OCI-LY7 (cell line): ENCODE measurements around the gene TIFAB. TPM values are rescaled to one million over a fixed set of nuclear protein-coding genes. Genes with fewer than 3 reads are reported as not detected.

Source experiments
- BruUV-seq: library from RNA; stranded (reverse); fragments of 400-500 nt; replicated peaks from 2 replicates; lab custom pipeline; 2021; lab: Mats Ljungman, UMichigan
- CTCF ChIA-PET: fragments of 300-600 bp; sonication (Branson Sonifier 250); formaldehyde crosslinking; loops from one replicate; lab custom pipeline; 2022; ENCODE audit warnings: antibody characterized with exemption; ENCODE audit not compliant: unreplicated experiment; lab: Charles Lee
- POLR2A ChIA-PET: fragments of 300-600 bp; sonication (Branson Sonifier 250); formaldehyde crosslinking; loops from one replicate; lab custom pipeline; 2022; ENCODE audit warnings: antibody characterized with exemption; lab: Charles Lee
- DNase-seq: peaks from one replicate; pipeline ENCODE4 v3.0.0-alpha.2; 2015; ENCODE audit warnings: low spot score
- H2AFZ ChIP-seq: fragments of 200-600 bp; sonication (generic), shearing (Covaris generic); 2 replicates; pipeline ENCODE4 v1.6.1; 2014; ENCODE audit warnings: mild to moderate bottlenecking, antibody characterized with exemption, low read length, moderate library complexity
- H3K27ac ChIP-seq: fragments of 200-600 bp; sonication (generic); 2 replicates; pipeline ENCODE4 v1.5.1; 2014; ENCODE audit warnings: mixed run types, low read depth, mild to moderate bottlenecking, moderate library complexity, low read length, inconsistent platforms; ENCODE audit not compliant: poor library complexity, severe bottlenecking
- H3K36me3 ChIP-seq: fragments of 200-600 bp; sonication (generic); 2 replicates; pipeline ENCODE4 v1.6.1; 2014; ENCODE audit warnings: mild to moderate bottlenecking, antibody characterized with exemption, low read length, moderate library complexity, mixed read lengths; ENCODE audit not compliant: insufficient read depth
- H3K4me1 ChIP-seq: fragments of 200-600 bp; sonication (generic); 2 replicates; pipeline ENCODE4 v1.5.1; 2014; ENCODE audit warnings: mild to moderate bottlenecking, low read length; ENCODE audit not compliant: insufficient read depth, poor library complexity, severe bottlenecking
- H3K4me2 ChIP-seq: fragments of 200-600 bp; sonication (generic); 2 replicates; pipeline ENCODE4 v1.6.1; 2014; ENCODE audit warnings: mild to moderate bottlenecking, low read length
- H3K4me3 ChIP-seq: fragments of 200-600 bp; sonication (generic); 2 replicates; pipeline ENCODE4 v1.5.1; 2014; ENCODE audit warnings: mild to moderate bottlenecking, low read depth, low read length; ENCODE audit not compliant: poor library complexity, severe bottlenecking
- H3K79me2 ChIP-seq: fragments of 200-600 bp; sonication (generic); 2 replicates; pipeline ENCODE4 v1.6.1; 2016; ENCODE audit warnings: low read depth, mild to moderate bottlenecking, low read length, moderate library complexity, mixed read lengths; ENCODE audit not compliant: insufficient read depth
- H3K9me2 ChIP-seq: fragments of 200-600 bp; sonication (generic); 2 replicates; pipeline ENCODE4 v1.6.1; 2016; ENCODE audit warnings: mild to moderate bottlenecking, low read length, mixed read lengths; ENCODE audit not compliant: insufficient read depth
- H3K9me3 ChIP-seq: fragments of 200-600 bp; sonication (generic); 2 replicates; pipeline ENCODE4 v1.6.1; 2014; ENCODE audit warnings: mild to moderate bottlenecking, mixed run types, low read length, mixed read lengths
- H4K20me1 ChIP-seq: fragments of 200-600 bp; sonication (generic); 2 replicates; pipeline ENCODE4 v1.6.1; 2014; ENCODE audit warnings: mild to moderate bottlenecking, antibody characterized with exemption, low read length, moderate library complexity, mixed read lengths; ENCODE audit not compliant: insufficient read depth
- EZH2phosphoT487 ChIP-seq: fragments of 200-600 bp; sonication (generic); IDR thresholded peaks from 2 replicates; pipeline ENCODE4 v1.6.1; 2018; ENCODE audit warnings: low read depth, borderline replicate concordance, mild to moderate bottlenecking, mixed run types, antibody characterized with exemption, low read length, moderate library complexity, mixed read lengths
- intact Hi-C: fragments of 100-400 bp; cut with micrococcal nuclease; formaldehyde crosslinking; loops from one replicate; pipeline ENCODE4 v1.10.0; 2022; ENCODE audit not compliant: unreplicated experiment
- total RNA-seq, 2 experiments: library from RNA; depleted of rRNA in 1 of 2; stranded (reverse); fragments of >200 nt in 1 of 2; shearing (Covaris generic) in 1 of 2; gene quantifications; 2 replicates each; pipeline ENCODE4 v1.2.3, GENCODE V29; 2014 to 2022
- TF ChIP-seq, protein P1 (sequence below): fragments of 200-600 bp; sonication (generic); conservative IDR thresholded peaks from 2 replicates; pipeline ENCODE4 v1.5.1; 2014; ENCODE audit warnings: mild to moderate bottlenecking, antibody characterized with exemption, low read length, moderate library complexity, mixed read lengths

TIFAB gene
- total RNA-seq, 2 experiments from 2014 or later: not detected

DNA sequence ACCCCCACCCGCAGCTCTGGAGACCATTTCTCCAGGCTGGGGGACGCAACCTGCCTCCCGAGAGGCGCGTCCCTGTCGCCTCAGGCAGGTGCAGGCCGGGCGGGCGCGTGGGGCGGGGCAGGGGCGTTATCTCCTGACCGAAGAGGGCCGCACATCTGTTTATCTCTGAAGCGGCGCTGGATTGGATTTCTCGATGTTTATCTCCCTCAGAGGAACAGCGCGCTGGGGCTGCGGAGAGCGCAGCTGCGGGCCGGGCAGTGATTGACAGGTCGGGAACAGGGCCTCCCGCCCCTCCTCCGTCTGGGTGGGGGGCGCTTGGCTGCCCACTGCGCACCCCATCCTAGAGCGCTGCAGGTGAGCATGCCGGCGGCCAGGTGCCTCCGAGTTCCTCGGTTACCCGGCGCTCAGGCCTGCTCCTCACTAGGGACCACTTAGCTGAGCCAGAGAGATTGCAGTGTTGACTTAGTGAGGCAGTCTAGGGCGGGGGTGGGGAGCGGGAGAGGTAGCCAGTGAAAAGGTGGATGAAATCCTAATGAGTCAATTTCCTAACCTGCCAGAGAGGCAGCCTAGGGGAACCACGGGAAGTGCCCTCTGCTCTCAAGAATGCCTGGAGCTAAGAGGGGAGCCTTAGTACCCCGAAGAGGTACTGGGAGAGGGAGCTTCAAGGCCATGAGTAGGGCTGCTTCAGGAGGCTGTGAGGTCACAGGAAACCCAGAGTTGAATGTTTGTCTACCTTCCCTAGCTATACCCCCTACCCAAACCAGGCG lies 39.6 kb upstream of the TIFAB start:
- CTCF ChIA-PET: no interaction called here
- BruUV-seq: no TSS peak
- Histone ChIP-seq H3K27ac (no peak overlapping the region), H4K20me1 (no peaks in the 10 kb centered on the region), H3K4me3 (no peak overlapping the region), H3K79me2 (no peaks in the 10 kb centered on the region), H3K4me1 (no peaks in the 10 kb centered on the region), H3K4me2 (no peak overlapping the region), H3K36me3 (no peaks in the 10 kb centered on the region), H2AFZ (no peak overlapping the region), H3K9me2 (no peaks in the 10 kb centered on the region), H3K9me3 (no peaks in the 10 kb centered on the region)
- intact Hi-C loops: no loop called here
- TF ChIP-seq, protein P1, sequence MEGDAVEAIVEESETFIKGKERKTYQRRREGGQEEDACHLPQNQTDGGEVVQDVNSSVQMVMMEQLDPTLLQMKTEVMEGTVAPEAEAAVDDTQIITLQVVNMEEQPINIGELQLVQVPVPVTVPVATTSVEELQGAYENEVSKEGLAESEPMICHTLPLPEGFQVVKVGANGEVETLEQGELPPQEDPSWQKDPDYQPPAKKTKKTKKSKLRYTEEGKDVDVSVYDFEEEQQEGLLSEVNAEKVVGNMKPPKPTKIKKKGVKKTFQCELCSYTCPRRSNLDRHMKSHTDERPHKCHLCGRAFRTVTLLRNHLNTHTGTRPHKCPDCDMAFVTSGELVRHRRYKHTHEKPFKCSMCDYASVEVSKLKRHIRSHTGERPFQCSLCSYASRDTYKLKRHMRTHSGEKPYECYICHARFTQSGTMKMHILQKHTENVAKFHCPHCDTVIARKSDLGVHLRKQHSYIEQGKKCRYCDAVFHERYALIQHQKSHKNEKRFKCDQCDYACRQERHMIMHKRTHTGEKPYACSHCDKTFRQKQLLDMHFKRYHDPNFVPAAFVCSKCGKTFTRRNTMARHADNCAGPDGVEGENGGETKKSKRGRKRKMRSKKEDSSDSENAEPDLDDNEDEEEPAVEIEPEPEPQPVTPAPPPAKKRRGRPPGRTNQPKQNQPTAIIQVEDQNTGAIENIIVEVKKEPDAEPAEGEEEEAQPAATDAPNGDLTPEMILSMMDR: no peak
- TF ChIP-seq EZH2phosphoT487: no peak
- POLR2A ChIA-PET: no interaction called here
- DNase-seq: no peak

DNA sequence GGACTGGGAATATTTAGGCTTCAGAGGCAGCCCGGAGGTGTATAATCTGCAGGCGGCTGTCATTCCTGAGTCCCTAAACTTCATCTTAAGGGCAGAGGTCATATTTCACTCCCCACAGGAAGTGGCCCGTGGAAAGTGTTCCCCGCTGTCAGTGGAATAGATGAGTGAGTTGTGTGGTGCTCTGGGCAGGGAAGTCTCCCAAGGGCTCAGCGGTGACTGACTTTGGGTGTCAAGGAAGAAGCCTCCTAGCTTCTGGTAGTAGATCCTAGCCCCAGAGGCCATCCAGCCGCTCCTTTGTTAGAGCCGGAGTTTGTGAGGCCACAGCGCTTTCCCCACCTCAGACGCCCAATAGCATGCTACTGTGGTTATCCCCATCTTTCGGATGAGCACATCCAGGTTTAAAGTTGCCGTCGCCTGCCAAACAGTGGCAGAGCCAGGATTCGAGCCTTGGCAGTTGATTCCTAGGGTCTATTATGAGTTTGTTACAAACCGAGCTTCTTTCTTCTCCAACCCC lies 38.9 kb upstream of the TIFAB start:
- no peaks in the 10 kb centered on the region for H3K36me3 ChIP-seq
- no peaks in the 10 kb centered on the region for H3K4me1 ChIP-seq
- ChIA-PET CTCF (no interaction called here), POLR2A (no interaction called here)
- H2AFZ ChIP-seq: no peak overlapping the region
- intact Hi-C loops: no loop called here
- no peaks in the 10 kb centered on the region for H3K9me3 ChIP-seq
- no peak overlapping the region for H3K4me3 ChIP-seq
- H3K4me2 ChIP-seq: no peak overlapping the region
- no peak overlapping the region for H3K27ac ChIP-seq
- H3K79me2 ChIP-seq: no peaks in the 10 kb centered on the region
- TF ChIP-seq EZH2phosphoT487: no peak
- TF ChIP-seq, protein P1: no peak
- H4K20me1 ChIP-seq: no peaks in the 10 kb centered on the region
- BruUV-seq: no TSS peak
- H3K9me2 ChIP-seq: no peaks in the 10 kb centered on the region
- DNase-seq: no peak

DNA sequence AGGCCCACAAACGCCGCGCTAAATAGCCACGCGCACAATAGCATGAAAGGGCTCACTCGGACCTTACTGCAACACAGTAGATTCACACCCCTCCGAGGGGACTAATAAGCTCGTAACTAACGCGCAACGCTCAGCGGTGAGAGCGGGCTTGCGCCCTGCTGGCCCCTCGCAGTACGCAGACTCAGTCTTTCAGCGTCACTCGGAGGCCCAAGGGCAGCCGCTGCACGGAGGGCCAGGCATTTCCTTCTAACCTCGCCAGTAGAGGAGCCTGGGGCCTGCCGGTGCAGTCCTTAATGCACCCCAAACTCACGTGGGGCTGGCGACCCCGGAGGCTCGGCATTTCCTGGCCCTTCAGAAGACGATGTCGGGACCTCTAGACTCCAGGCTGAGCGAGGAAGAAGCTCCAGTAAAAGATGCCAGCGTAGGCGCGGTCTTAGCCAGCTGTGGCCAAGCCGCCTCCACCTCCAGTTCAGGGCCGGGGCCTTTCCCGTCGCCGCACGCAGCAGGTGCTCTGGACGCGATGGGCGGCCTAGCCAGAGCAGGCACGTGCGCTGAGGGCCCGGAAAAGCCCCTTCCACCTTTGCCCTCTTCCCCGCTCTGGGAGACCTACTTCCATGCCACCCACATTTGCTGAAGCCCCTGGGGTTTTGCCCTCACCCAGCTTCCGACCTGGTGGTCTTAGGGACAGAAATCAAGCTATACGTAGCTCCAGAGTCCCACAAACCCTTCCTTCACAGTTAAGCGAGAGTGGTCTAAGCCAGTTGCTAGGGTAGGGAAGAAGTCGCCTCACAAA lies 38.3 kb upstream of the TIFAB start:
- intact Hi-C loops: no loop called here
- Histone ChIP-seq H2AFZ (no peak overlapping the region), H3K79me2 (no peaks in the 10 kb centered on the region), H4K20me1 (no peaks in the 10 kb centered on the region), H3K4me1 (no peaks in the 10 kb centered on the region), H3K9me3 (no peaks in the 10 kb centered on the region), H3K4me3 (no peak overlapping the region), H3K36me3 (no peaks in the 10 kb centered on the region), H3K9me2 (no peaks in the 10 kb centered on the region), H3K27ac (no peak overlapping the region), H3K4me2 (no peak overlapping the region)
- no peak for TF ChIP-seq EZH2phosphoT487
- TF ChIP-seq, protein P1: no peak
- no TSS peak for BruUV-seq
- ChIA-PET POLR2A (no interaction called here), CTCF (no interaction called here)
- no peak for DNase-seq
